Measurements from ENCODE around the gene ZCCHC14. TPM values are rescaled to one million over a fixed set of nuclear protein-coding genes. Genes with fewer than 3 reads are reported as not detected.
"Not testable (repeated sequence)": the region's sequence is repeated elsewhere in the genome, so short reads cannot be mapped to it uniquely, and the experiment has no call there.

The ZCCHC14 gene
- polyA plus RNA-seq, 3 donors = 30.9 to 40.3 (median 34.4) TPM

GRCh38 chr16:87498324-87499188, 5.7 kb upstream of the ZCCHC14 start:
- DNase-seq = no peak

GRCh38 chr16:87497767-87498290, 5.0 kb upstream of the ZCCHC14 start:
- DNase-seq = not testable (repeated sequence)

- not testable (repeated sequence) for DNase-seq
Observed at GRCh38 chr16:87497023-87497766, 4.4 kb upstream of the ZCCHC14 start.

- no peak for DNase-seq
Observed at GRCh38 chr16:87496447-87496801, 3.6 kb upstream of the ZCCHC14 start.

GRCh38 chr16:87495578-87496446, 3.0 kb upstream of the ZCCHC14 start:
- no peak for DNase-seq

- DNase-seq = no peak
Observed at GRCh38 chr16:87493608-87494280, 920 bp upstream of the ZCCHC14 start.

GRCh38 chr16:87492291-87492630, 563 bp downstream of the ZCCHC14 start:
- DNase-seq = no peak

- DNase-seq = no peak
Observed at GRCh38 chr16:87491522-87492290, 1.1 kb downstream of the ZCCHC14 start.

GRCh38 chr16:87490799-87491521, 1.9 kb downstream of the ZCCHC14 start:
- not testable (repeated sequence) for DNase-seq

GRCh38 chr16:87490096-87490798, 2.6 kb downstream of the ZCCHC14 start:
- no peak for DNase-seq

GRCh38 chr16:87489434-87490045, 3.3 kb downstream of the ZCCHC14 start:
- no peak for DNase-seq

GRCh38 chr16:87488960-87489359, 3.9 kb downstream of the ZCCHC14 start:
- DNase-seq = not testable (repeated sequence)

- DNase-seq = no peak
Observed at GRCh38 chr16:87487361-87487924, 5.4 kb downstream of the ZCCHC14 start.

- no peak for DNase-seq
Observed at GRCh38 chr16:87486713-87487247, 6.0 kb downstream of the ZCCHC14 start.

- DNase-seq = no peak
Observed at GRCh38 chr16:87486282-87486681, 6.5 kb downstream of the ZCCHC14 start.

GRCh38 chr16:87485792-87486191, 7.0 kb downstream of the ZCCHC14 start:
- DNase-seq = not testable (repeated sequence)

- no peak for DNase-seq
Observed at GRCh38 chr16:87484487-87485331, 8.1 kb downstream of the ZCCHC14 start.
